DOHH2 (cell line): ENCODE measurements around the gene IMMP2L.
"Not testable (repeated sequence)": the region's sequence is repeated elsewhere in the genome, so short reads cannot be mapped to it uniquely, and the experiment has no call there.

Experiments
- H3F3A ChIP-seq: fragments of 200-600 bp; sonication (generic), shearing (Covaris generic); 2 replicates; pipeline ENCODE4 v1.6.0; 2016; ENCODE audit warnings: antibody characterized with exemption, mild to moderate bottlenecking; ENCODE audit not compliant: control insufficient read depth, insufficient read depth
- H3K27ac ChIP-seq: fragments of 200-600 bp; sonication (generic); 2 replicates; pipeline ENCODE4 v1.5.1; 2014; ENCODE audit warnings: low read depth, mild to moderate bottlenecking, low read length, moderate library complexity
- H3K27me3 ChIP-seq: fragments of 200-600 bp; sonication (generic); 2 replicates; pipeline ENCODE4 v1.6.1; 2014; ENCODE audit warnings: mild to moderate bottlenecking, low read length, mixed read lengths; ENCODE audit not compliant: control insufficient read depth
- H3K36me3 ChIP-seq: fragments of 200-600 bp; sonication (generic); 2 replicates; pipeline ENCODE4 v1.6.1; 2014; ENCODE audit warnings: mild to moderate bottlenecking, low read length, moderate library complexity, mixed read lengths; ENCODE audit not compliant: control insufficient read depth
- H3K4me1 ChIP-seq: fragments of 200-600 bp; sonication (generic); 2 replicates; pipeline ENCODE4 v1.6.1; 2014; ENCODE audit warnings: mild to moderate bottlenecking, low read length, mixed read lengths; ENCODE audit not compliant: control insufficient read depth
- H3K4me2 ChIP-seq: fragments of 200-600 bp; sonication (generic); 2 replicates; pipeline ENCODE4 v1.6.0; 2014; ENCODE audit warnings: mild to moderate bottlenecking, low read length, moderate library complexity
- H3K4me3 ChIP-seq: fragments of 200-600 bp; sonication (generic); 2 replicates; pipeline ENCODE4 v1.5.1; 2014; ENCODE audit warnings: mild to moderate bottlenecking, low read length, mixed read lengths
- H3K79me2 ChIP-seq: fragments of 200-600 bp; sonication (generic); 2 replicates; pipeline ENCODE4 v1.6.1; 2014; ENCODE audit warnings: mild to moderate bottlenecking, low read length, mixed read lengths; ENCODE audit not compliant: control insufficient read depth
- H3K9me2 ChIP-seq: fragments of 200-600 bp; sonication (generic); replicated peaks from 2 replicates; pipeline ENCODE4 v1.6.1; 2014; ENCODE audit warnings: mild to moderate bottlenecking, low read length, mixed read lengths; ENCODE audit not compliant: control insufficient read depth
- H3K9me3 ChIP-seq: fragments of 200-600 bp; sonication (generic); 2 replicates; pipeline ENCODE4 v1.6.1; 2014; ENCODE audit warnings: antibody characterized with exemption, low read length, mixed read lengths; ENCODE audit not compliant: control insufficient read depth, insufficient read depth
- H4K20me1 ChIP-seq: fragments of 200-600 bp; sonication (generic); 2 replicates; pipeline ENCODE4 v1.6.0; 2014; ENCODE audit warnings: low read depth, mild to moderate bottlenecking, antibody characterized with exemption, low read length, moderate library complexity; ENCODE audit not compliant: control insufficient read depth, insufficient read depth
- CTCF ChIP-seq: fragments of 200-600 bp; sonication (generic); IDR thresholded peaks from one replicate; pipeline ENCODE4 v1.5.1; 2014; ENCODE audit warnings: antibody characterized with exemption, mild to moderate bottlenecking, low read depth, low read length; ENCODE audit not compliant: poor library complexity, severe bottlenecking
- EZH2phosphoT487 ChIP-seq: fragments of 200-600 bp; sonication (generic); IDR thresholded peaks from 2 replicates; pipeline ENCODE4 v1.6.1; 2017; ENCODE audit warnings: borderline replicate concordance, mild to moderate bottlenecking, antibody characterized with exemption, low read length, moderate library complexity, mixed read lengths

IMMP2L gene

GRCh38 chr7:111259991-111260390 lies 302.3 kb downstream of the IMMP2L start:
- no peaks in the 10 kb centered on the region for H3K36me3 ChIP-seq

GRCh38 chr7:111256391-111256790 lies 305.9 kb downstream of the IMMP2L start:
- H3K4me3 ChIP-seq = no peak overlapping the region
- no peaks in the 10 kb centered on the region for H3K36me3 ChIP-seq
- H3K27ac ChIP-seq = no peak overlapping the region
- no peaks in the 10 kb centered on the region for H3K9me2 ChIP-seq
- H3K4me1 ChIP-seq = no peaks in the 10 kb centered on the region
- H4K20me1 ChIP-seq = no peaks in the 10 kb centered on the region
- H3K79me2 ChIP-seq = no peaks in the 10 kb centered on the region
- H3K27me3 ChIP-seq = no peaks in the 10 kb centered on the region
- no peaks in the 10 kb centered on the region for H3K9me3 ChIP-seq
- TF ChIP-seq EZH2phosphoT487 = no peak
- no peak for TF ChIP-seq CTCF
- H3K4me2 ChIP-seq = no peak overlapping the region
- no peaks in the 10 kb centered on the region for H3F3A ChIP-seq

More at GRCh38 chr7:111259991-111260390, 302.3 kb downstream of the IMMP2L start:
- no peaks in the 10 kb centered on the region for H3K4me1 ChIP-seq
- H3K27me3 ChIP-seq = no peaks in the 10 kb centered on the region
- no peaks in the 10 kb centered on the region for H3K79me2 ChIP-seq
- H3K9me3 ChIP-seq = no peaks in the 10 kb centered on the region
- no peak overlapping the region for H3K4me2 ChIP-seq
- H3K27ac ChIP-seq = no peak overlapping the region
- no peak overlapping the region for H3K4me3 ChIP-seq
- no peaks in the 10 kb centered on the region for H3K9me2 ChIP-seq
- TF ChIP-seq CTCF = no peak
- no peak for TF ChIP-seq EZH2phosphoT487
- H3F3A ChIP-seq = no peaks in the 10 kb centered on the region
- H4K20me1 ChIP-seq = no peaks in the 10 kb centered on the region

GRCh38 chr7:111255576-111255975 lies 306.7 kb downstream of the IMMP2L start:
- Histone ChIP-seq H3K4me3 (no peak overlapping the region), H4K20me1 (no peaks in the 10 kb centered on the region), H3K4me1 (no peaks in the 10 kb centered on the region), H3K27me3 (no peaks in the 10 kb centered on the region), H3K79me2 (no peaks in the 10 kb centered on the region), H3K9me3 (no peaks in the 10 kb centered on the region), H3F3A (no peaks in the 10 kb centered on the region), H3K9me2 (no peaks in the 10 kb centered on the region), H3K4me2 (no peak overlapping the region), H3K27ac (no peak overlapping the region), H3K36me3 (no peaks in the 10 kb centered on the region)
- TF ChIP-seq EZH2phosphoT487 (no peak), CTCF (no peak)

- H3K9me3 ChIP-seq, H3K4me2 ChIP-seq, H3K27me3 ChIP-seq, H3K36me3 ChIP-seq, H3K27ac ChIP-seq, H3K79me2 ChIP-seq, H3K4me1 ChIP-seq, H3K4me3 ChIP-seq, H4K20me1 ChIP-seq, H3K9me2 ChIP-seq, H3F3A ChIP-seq: not testable (repeated sequence)
Measured at GRCh38 chr7:111251365-111251764, 310.9 kb downstream of the IMMP2L start.

- not testable (repeated sequence) for H3K9me2 ChIP-seq, H4K20me1 ChIP-seq, H3K4me1 ChIP-seq, H3K4me2 ChIP-seq, H3K4me3 ChIP-seq, H3K9me3 ChIP-seq, H3K36me3 ChIP-seq, H3K27me3 ChIP-seq, H3F3A ChIP-seq, H3K79me2 ChIP-seq, H3K27ac ChIP-seq
Measured at GRCh38 chr7:111249807-111250206, 312.5 kb downstream of the IMMP2L start.
